NCI-H2196 treated with DMSO at 0.1 percent for 48 hours (cell line): ENCODE results near the gene MYLIP.

Experiments
- DNase-seq: peaks from one replicate; lab custom pipeline; 2025; ENCODE audit not compliant: unreplicated experiment; lab: John Stamatoyannopoulos, UW

MYLIP gene

DNA sequence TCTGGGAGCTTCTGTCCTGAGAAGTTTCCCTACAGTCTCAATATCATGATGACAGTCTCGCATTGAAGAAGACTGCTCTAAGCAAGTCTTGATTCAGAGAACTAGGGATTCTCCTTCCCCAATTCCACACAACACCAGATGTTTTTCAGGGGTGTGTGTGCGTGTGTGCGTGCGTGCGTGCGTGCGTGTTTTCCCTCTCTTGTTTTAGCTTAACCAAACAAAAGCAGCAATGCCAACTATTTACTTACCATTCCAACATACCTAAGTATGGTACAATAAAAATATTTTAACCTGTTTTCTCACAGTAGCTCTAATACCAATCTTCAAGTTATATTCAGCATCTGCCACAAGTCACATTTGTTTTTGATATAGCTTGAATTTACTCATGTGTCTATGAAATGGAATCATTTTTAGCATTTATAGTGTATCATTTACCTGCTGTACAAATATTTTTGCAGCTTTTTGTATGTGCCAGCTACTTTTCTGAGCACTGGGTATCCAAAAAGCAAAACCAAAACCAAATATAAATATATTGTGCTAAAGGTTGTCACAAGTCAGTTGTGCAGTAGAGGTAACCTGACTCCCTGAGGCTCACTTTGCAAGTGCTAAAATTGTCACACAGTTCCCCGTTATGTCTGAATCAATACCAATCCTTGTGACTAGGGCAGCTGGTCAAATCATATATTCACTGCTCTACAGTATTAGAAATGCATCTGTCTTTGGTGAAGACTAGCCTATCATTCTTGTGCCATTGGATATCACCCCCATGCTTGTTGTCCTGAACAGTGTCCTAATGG is 21.7 kb upstream of the MYLIP start:
- no peak for DNase-seq

DNA sequence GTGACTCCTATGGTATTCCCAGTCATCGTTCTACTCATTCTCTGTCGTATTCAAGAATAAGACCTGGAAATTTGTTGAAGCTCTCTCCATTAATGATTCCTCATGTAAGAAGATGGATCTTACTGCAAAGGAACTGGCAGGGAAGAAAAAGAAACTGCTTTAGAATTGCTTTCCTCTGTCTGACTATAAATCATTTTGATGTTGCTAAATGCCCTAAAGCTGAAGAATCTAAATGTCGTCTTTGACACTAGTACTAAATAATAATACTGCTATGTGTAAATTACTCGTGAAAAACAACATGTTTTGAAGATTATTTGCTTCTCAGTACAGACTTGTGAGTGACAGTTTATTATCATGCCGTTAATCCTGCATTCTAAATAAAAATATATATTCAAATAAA is 20.5 kb upstream of the MYLIP start:
- no peak for DNase-seq

DNA sequence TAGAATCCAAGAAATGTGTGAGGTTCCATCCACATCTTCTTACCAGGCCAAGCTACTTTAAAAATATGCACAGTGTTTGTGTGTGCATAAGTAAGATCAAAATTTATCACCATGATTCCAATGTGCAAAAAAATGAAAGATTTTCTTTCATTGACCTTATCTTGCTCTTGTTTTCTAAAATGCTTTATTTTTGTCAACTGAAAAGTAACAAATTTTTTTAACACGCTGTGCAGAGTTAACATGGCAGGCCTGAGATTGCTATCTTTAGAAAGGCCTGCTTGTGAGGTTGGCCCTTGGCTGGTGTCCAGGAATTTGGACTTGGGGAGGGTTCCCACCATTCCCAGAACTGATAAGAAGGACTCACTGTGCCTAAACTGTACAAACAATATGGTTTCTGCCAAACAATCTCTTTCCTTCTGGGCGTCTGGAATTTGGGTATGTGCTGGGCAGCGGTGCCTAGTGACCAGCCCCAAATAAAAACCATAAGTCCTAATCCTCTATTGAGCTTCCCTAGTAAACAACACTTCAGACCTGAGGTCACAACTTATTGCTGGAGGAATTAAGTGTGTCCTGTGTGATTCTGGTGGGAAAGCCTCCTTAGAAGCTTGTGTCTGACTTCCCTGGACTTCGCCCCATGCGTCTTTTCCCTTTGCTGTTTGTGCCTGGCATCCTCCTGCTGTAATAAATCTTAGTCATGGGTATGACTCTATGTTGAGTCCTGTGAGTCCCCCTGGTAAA is 19.8 kb upstream of the MYLIP start:
- DNase-seq: no peak

DNA sequence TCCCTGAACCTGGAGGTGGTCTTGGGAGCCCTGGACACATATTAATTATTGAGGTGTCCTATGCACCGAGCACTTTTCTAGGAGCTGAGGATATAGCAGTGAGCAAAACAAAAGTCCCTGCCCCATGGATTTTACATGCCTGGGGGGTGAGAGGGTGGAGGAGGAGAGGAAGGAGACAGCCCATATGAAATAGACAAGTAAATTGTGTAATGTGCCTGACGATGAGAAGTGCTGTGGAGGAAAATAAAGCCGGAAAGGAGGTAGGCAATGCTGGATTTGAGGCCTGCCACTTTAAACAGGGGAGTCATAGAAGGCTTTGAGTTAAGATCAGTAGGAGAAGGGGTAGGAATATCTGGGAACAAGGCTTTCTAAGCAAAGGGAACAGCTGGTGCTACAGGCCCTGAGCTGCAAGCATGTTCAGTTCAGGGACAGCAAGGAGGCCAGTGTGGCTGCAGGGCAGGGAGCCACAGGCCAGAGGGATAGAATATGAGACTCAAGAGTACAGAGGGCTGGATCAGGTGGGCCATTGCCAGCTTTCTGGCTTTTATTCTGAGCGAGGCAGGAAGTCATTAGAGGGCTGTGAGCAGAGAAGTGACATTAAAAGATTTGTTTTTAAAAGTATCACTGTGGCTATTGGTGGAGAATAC is 19.1 kb upstream of the MYLIP start:
- DNase-seq: no peak

DNA sequence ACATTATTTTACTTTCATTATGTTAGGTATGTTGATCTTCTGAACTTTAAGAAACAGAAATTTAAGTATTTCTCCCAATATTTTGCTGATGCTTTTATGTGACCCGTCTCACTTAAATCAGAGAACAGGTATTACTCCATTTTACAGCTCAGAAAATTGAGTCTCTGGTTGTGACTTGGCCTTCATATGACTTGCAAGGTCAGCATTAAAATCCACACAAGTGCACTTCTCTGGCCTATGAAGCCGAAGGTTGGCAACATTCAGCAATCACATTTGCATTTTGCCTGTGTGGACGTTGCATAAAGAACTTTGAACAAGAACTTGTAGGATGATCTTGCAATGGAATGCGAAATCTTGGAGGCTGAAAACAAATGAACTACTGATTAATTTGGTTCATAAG is 10.1 kb upstream of the MYLIP start:
- DNase-seq: no peak

DNA sequence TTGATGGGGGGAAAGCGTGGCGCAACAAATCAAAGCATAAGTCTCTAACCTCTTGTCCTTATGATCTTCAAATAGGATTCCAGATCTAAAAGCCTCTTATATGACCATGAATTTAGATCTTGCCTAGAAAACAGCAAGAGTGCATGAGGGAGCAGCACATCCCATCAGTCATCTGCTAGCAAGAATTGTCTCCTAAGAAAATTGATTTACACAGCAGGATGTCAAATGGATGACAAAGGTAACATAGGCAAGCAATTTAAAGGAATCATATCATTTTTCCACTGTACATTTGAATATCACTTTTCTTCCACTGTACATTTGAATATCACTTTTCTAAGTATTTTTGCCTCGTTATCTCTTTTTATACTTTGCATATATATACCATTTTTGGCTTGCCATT is 7.5 kb upstream of the MYLIP start:
- no peak for DNase-seq

DNA sequence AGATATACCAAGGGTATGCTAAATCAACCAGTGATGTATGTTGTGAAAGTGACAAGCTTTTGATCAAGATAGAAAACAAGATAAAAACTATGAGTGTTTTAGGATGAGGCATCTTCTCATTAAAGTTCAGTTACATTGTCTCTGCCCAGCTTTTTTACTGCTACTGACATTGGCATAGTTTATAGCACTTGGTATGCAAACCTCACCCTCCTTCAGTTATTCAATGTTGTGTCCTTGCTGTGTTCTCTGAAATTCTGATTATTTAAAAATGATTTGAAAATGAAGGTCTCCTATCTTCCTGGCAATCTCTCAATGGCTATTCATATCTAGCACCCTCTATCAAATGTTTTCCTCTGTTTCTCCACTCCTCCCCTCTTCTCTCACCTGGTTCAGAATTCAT is 6.7 kb upstream of the MYLIP start:
- DNase-seq: no peak

DNA sequence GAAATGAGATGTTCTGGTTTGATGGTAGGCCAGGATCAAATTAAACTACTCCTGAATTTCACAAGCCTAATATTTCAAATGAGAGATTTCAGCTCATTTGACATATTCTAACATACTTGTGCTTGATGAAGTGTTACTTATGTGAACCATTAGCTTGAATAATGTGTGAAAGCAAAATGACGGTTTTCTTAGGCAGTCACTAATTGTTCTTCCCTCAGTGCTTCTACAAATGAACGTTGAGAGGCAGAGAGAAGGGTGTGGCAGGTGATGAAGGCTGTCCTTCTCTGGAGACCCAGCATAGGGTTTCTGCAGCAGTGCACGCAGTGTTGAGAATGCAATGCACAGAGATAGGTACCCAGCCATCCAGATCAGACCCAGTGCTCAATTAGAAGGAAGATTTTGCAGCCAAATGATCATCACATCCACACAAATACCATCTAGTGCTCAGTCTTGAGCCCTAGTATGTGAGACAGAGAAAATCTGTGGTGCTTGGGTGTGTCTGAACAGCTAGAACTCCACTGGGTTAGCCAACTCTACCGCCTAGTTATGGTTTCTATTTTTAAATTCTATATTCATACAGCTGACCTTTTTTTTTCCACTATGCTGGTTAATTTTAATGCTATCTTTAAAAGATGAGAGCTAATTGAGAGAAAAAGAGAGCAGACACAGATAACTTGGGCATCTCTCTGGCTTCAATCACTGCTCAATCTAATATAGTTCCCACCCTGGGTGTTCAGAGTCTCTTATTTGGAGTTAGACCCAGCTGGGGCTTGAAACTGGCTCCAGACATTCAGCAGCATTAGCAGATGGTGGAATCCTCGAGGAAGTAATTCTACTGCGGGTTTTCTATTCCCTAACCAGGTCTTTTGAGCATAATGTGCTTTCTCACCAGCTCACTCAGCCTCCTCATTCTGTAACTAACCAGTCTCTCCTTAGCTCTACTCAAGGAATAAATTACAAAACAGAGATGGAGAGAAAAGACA is 4.4 kb upstream of the MYLIP start:
- no peak for DNase-seq

DNA sequence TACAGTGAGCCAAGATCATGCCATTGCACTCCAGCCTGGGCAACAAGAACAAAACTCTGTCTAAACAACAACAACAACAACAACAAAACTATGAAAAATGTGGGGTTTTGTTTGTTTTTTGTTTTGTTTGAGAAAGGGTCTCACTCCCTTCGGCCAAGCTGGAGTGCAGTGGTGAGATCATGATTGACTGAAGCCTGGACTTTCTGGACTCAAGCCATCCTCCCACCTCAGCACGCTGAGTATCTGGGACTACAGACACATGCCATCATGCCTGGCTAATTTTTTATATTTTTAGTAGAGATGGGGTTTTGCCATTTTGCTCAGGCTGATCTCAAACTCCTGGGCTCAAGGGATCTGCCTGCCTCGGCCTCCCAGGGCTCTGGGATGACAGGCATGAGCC is 2.8 kb upstream of the MYLIP start:
- DNase-seq: no peak

DNA sequence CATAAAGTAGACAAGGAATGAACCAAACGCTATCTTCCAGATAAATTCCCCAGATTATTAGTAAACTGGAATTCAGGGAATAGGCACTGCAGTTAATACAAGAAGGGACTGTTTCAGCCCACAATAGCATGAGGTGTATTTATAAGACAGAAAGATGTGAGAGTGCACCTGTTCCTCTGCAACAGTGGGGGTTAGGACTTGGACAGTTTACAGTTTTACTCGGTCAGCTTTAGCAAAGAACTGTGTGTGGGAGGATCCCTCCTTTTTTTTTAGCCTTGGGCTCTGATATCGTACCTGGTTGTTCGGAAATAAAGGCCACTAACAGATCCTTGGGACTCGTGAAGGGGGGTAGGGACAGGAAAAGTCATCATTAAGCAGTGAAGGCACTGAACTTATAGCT is 2.0 kb upstream of the MYLIP start:
- DNase-seq: no peak

DNA sequence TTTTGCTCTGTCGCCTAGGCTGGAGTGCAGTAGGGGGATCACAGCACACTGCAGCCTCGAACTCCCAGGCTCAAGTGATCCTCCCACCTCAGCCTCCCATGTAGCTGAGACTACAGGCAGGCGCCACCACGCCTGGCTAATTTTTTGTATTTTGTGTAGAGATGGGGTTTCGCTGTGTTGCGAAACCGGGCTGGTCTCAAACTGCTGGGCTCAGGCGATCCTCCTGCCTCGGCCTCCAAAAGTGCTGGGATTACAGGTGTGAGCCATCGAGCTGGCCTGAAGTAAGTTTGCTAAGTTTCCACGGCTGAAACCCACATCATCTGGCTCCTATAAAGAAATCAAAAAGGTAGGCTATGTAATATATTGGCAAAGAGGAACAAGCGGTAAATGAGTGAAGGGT is 1.4 kb upstream of the MYLIP start:
- no peak for DNase-seq

DNA sequence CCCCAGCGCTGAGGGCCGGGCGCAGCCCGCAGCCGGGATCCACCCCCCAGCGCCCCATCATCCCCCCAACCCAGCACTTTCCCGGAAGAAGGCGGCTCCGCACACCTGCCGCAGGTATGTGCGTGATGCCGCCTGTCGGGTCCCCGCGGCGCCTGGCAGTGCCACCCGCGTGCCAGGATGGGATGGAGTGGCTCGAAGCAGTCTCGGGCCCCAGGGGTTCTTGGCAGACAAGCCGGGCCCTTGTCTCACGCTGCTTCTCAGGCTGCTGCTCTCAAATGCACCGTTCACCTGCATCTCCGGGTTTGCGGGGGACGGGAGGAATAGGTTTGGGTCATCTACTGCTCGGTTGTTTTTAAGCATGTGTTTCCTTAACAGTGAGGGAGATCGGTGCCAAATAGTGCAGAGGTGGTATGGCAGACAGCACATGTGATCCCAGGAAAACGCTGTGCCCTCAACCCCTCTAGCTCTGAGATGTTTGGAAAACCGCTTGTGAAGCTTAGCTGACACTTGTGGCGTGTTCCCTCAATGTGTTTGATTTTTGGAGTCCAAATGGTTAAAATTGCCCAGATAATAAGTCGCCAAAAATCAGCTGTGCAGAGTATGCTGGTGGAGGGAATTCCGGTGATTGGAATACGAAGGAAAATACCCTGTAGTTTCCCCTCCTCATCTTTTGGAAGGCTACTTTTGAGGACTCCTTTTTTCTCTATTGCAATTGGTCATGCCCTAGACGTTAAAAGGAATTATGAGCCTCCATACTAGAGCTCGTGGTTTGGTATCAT is 926 bp downstream of the MYLIP start:
- no peak for DNase-seq

DNA sequence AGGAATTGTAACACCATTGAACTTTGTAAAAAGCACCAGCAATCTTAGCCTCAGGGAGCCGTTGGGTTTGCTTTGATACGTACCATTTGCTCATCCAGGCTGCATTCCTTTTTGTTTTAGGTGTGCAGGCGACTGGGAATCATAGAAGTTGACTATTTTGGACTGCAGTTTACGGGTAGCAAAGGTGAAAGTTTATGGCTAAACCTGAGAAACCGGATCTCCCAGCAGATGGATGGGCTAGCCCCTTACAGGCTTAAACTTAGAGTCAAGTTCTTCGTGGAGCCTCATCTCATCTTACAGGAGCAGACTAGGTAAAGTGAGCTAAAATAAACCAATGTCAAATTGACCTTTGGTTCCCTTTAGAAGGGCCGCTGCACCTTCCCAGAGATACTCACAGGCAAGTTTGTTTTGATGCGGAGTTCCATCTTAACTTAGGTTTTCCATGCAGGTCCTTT is 1.6 kb downstream of the MYLIP start:
- no peak for DNase-seq

DNA sequence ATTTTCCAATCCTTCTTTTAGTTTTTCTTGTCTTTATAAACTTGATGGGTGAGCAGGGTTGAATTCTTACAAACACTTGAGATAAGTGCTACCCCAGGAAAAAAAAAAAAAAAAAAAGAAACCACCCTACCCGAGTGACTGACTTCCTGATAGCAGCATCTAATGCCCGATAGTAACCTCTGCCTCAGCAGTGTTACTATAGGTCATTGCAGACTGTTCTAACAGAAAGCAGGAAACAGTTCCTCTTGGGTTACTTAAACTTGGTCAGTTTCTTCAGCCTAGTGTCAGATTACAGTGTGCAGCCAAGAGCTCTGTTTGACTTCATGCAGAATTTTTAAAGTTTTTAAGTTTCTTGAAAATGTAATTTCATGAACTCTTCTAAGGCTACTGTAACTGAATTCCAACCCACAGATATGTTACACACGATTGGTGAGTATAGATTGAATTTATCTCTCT is 2.1 kb downstream of the MYLIP start:
- DNase-seq: peak; percentile 59

DNA sequence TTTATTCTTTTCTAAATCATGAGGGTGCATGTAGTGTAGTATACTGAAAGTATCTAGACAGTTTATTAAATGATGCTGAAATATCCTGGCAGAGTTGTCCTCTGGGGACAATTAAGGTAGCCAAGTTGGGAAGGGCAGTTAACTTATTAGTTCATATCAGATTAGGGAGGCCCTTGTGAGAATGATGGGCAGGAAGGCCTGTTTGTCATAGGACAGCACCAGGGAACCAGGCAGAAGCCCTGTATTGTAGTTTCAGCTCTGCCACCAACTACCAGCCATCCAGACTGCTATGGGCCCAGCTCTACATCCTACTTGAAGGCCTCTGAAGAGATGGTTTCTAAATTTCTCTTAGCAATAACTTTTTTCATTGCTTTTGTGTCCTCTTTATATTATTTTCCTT is 4.0 kb downstream of the MYLIP start:
- DNase-seq: no peak

DNA sequence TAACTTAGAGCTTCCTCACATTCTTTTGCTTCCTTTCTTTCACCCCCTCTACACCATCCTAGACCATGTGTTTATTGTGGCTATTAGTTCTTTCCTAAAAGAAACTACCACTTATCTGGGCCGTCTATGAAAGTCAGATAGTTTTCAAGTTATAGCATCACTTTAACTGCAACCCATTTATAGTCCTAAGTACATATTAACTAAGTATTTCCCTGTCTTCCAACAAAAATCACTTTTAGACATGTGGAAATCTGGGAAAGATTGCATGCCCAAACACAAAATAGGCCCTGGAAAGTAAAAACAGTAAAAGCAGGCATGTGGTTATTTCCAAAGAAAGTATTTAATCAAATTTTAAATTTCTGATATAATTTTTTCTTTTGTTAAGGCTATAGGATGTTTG is 5.5 kb downstream of the MYLIP start:
- no peak for DNase-seq

DNA sequence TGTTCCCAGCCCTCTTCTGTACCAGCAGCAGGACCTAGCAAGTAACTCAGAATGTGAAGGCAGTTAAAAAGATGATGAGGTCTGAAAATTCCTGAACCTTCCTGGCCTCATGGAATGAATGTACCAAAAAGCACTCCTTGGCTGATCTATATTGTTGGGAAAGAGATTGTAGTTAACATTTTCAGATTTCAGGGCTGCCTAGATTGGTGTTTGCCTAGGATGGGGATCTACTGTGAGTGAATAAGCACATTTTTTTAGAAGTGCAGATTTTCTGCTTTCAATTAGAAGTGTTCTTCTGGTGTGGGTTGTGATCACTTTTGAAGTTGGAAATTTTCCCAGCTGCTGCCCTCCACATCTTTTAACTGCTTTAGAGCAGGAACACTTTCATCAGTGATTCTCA is 6.2 kb downstream of the MYLIP start:
- DNase-seq: no peak

DNA sequence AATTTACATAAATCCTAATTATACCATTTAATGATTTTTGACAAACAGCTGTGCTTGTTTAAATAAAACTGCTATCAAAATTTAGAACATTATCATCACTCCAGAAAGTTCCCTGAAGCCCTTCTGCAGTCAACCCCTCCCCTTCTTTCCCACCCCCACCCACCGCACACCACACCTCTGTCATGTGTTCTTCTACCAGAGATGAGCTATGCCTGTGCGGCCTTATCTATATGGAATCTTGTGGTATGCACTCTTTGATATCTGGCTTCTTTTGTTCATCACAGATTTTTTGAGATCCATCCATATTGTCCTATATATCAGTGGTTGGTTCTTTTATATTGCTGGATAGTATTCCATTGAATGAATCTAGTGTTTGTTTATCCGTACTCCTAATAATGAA is 7.2 kb downstream of the MYLIP start:
- DNase-seq: no peak

DNA sequence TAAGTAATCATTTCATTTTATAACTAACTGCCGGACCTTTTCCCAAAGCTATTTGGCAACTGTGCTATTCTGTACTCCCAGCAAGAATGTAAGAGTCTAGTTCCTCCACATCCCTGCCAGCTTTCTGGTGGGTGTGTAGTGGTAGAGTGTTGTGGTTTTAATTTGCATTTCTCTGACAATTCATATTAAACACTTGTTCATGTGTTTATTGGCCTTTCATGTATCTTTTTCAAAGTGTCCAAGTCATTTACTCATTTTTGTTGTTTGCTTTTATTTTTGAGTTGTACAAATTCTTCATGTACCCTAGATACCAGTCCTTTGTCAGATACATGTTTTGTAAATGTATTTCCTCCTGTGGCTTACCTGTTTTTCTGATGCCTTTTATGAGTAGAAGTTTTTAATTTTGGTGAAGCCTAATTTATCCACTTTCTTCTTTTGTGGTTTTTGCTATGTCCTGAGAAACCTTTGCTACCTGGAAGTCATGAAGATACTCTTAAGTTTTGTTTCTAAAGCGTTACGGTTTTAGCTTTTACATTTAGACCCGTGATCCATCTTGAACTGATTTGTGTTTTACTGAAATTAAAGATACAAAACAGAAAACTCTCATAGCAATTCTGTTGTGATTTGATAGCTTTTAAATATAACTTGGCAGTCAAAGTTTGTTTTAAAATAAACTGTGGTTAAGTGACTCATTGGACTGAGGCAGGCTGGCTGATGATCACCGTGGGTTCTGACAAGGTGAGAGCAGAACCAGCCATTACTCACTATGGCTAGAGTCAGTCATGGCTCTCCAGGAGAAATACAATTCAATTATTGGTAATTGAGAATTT is 8.0 kb downstream of the MYLIP start:
- no peak for DNase-seq
